Heart left ventricle (tissue), 16 donors: ENCODE measurements around the gene TYK2. TPM values are rescaled to one million over a fixed set of nuclear protein-coding genes. Genes with fewer than 3 reads are reported as not detected.

Experiments
- ATAC-seq, 4 donors: fragments of 200-7000 bp; cut with Tn5 transposase; one replicate each; pipeline ENCODE4 v1.9.1; 2020 to 2022; ENCODE audit warnings: moderate library complexity in 4 of 4, mild to moderate bottlenecking in 3 of 4, moderate number of reproducible peaks in 1 of 4
- DNase-seq, 5 donors: peaks; one replicate each; pipeline ENCODE4 v3.0.0-alpha.2; 2020
- H3K27ac ChIP-seq, 12 donors: fragments of 200-600 bp; sonication (generic) in 4 of 12; one replicate each; pipeline versions ENCODE4 v1.5.0 to v1.8.0; 2016 to 2022; ENCODE audit warnings: mild to moderate bottlenecking in 2 of 12
- H3K27me3 ChIP-seq, 9 donors: fragments of 200-600 bp; sonication (generic) in 2 of 9; one replicate each; pipeline versions ENCODE4 v1.5.1 to v1.8.0; 2016 to 2022; ENCODE audit warnings: mild to moderate bottlenecking in 3 of 9
- H3K36me3 ChIP-seq, 9 donors: fragments of 200-600 bp; sonication (generic) in 2 of 9; one replicate each; pipeline versions ENCODE4 v1.5.0 to v1.8.0; 2018 to 2022; ENCODE audit warnings: mild to moderate bottlenecking in 2 of 9
- H3K4me1 ChIP-seq, 12 donors: fragments of 200-600 bp; sonication (generic) in 4 of 12; one replicate each; pipeline versions ENCODE4 v1.5.0 to v1.8.0; 2016 to 2022; ENCODE audit warnings: mild to moderate bottlenecking in 3 of 12
- H3K4me3 ChIP-seq, 12 donors: fragments of 200-600 bp; sonication (generic) in 4 of 12; one replicate each; pipeline versions ENCODE4 v1.5.0 to v1.8.0; 2017 to 2022; ENCODE audit warnings: mild to moderate bottlenecking in 9 of 12, moderate library complexity in 4 of 12
- H3K9me3 ChIP-seq, 12 donors: fragments of 200-600 bp; sonication (generic) in 4 of 12; one replicate each; pipeline versions ENCODE4 v1.5.0 to v1.8.0; 2016 to 2022; ENCODE audit warnings: mild to moderate bottlenecking in 1 of 12
- POLR2A ChIP-seq, 2 donors: fragments of 450-650 bp; IDR thresholded peaks; one replicate each; pipeline ENCODE4 v1.6.1; 2017; ENCODE audit warnings: antibody characterized with exemption in 2 of 2, mild to moderate bottlenecking in 2 of 2, moderate library complexity in 2 of 2
- WGBS, 4 donors: extraction: QIAGEN DNeasy Blood & Tissue Kit in 2 of 4; methylation state at CpG; one replicate each; pipeline versions ENCODE4 v1.1.5 to v1.1.7; 2013 to 2018; 5-methylcytosine and 5-hydroxymethylcytosine counted together
- intact Hi-C, 10 donors: fragments of 100-400 bp; cut with DNase I; formaldehyde crosslinking; loops; one replicate each; pipeline versions ENCODE4 v1.11.1 to v1.14.2; 2022
- polyA plus RNA-seq, 2 donors: library from polyadenylated mRNA; stranded (reverse); fragments of 200-250 nt; gene quantifications; one replicate each; pipeline ENCODE4 v1.2.3, GENCODE V29; 2013
- total RNA-seq, 9 donors: library from RNA; depleted of rRNA in 2 of 9; stranded (reverse); fragments of >200 nt in 2 of 9; fragmentation: NEBNext Ultra II Directional in 3 of 9; extraction: Animal tissue kit (Norgen Biotek cat#: 25700) in 3 of 9; gene quantifications; one replicate each; pipeline versions ENCODE4 v1.1.0 to v1.2.4, GENCODE V29; 2016 to 2023
- TF ChIP-seq, protein P1 (sequence below), 12 donors: fragments of 200-600 bp; sonication (generic) in 4 of 12; IDR thresholded peaks; one replicate each; pipeline versions ENCODE4 v1.5.0 to v1.8.0; 2018 to 2022; ENCODE audit warnings: antibody characterized with exemption in 12 of 12, mild to moderate bottlenecking in 5 of 12
- donor health status: ischemic (EF 13 %, LVEDD 7.1; RV severe dilation, severe dysfunction).
- donor health status: healthy with polysubstance abuse.
- donor health status: DM: no; HTN: yes; CAD: no.
- donor health status: DM: no; HTN: no; CAD: no.
- donor health status: ischemic (EF 25% LVEDD 6.9; RV normal size, moderate dysfunction).
- donor health status: ischemic (EF 25% LVEDD 5.7; RV mildly dilated, moderate dysfunction).
- donor health status: healthy.
- donor health status: DM: yes; HTN: yes; CAD: no.
- donor health status: ischemic (EF 35%, LVEDD 5.7; RV mildly dilated, moderate dysfunction).
- donor health status: nonischemic (EF 11% LVEDD 7.7; RV severe dilation, severe dysfunction).
- donor health status: DM: yes; HTN: yes; CAD: no.
- donor health status: PGD.
- donor health status: ischemic (EF 29% LVEDD 5.4; RV normal size, mild dysfunction).
- donor health status: nonischemic (EF 23%, LVEDD 6.1; RV moderate dilation, normal function).

Gene TYK2
- total and polyA plus RNA-seq, 11 donors = 37.7 to 100 (median 59.4) TPM

DNA sequence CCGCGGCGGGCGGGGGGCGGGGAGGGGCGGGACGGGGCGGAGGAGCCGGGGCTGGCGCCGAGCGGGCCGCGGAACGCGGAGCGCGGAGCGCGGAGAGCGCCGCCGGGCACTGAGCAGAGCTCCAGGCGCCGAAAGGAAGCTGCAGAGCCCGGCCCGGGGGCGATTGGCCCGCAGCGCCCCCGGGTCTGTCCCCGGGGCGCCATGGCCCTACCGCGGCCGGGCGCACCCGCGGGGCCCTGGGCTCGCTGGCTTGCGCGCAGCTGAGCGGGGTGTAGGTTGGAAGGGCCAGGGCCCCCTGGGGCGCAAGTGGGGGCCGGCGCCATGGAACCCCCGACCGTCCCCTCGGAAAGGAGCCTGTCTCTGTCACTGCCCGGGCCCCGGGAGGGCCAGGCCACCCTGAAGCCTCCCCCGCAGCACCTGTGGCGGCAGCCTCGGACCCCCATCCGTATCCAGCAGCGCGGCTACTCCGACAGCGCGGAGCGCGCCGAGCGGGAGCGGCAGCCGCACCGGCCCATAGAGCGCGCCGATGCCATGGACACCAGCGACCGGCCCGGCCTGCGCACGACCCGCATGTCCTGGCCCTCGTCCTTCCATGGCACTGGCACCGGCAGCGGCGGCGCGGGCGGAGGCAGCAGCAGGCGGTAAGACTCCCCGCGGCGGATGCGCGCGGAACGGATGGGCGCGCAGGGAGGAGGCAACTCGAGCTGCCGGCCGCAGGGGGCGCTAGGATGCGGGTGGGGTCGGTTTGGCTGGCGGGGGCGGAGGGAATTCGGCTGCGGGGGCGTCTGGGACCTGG lies 40.3 kb upstream of the TYK2 start, which contains the start of gene PDE4A:
PDE4A (plus strand) TSS at position 95 of the 796 bp plus-strand sequence; CDS start at position 322, 227 bp downstream.
- peaks cover 0 to 70% (median 36%) of the 10 kb centered on the region in 12 donors for H3K4me1 ChIP-seq
- H3K36me3 ChIP-seq = no peaks in the 10 kb centered on the region
- H3K27me3 ChIP-seq = peaks cover 41 to 92% (median 72%) of the 10 kb centered on the region in 9 donors
- DNase-seq (peak in 1 of 5 donors; percentile 33), ATAC-seq (no peak)
- 0 to 2% (median 1%) methylated on average over 17 to 104 of the region's 104 CpGs for WGBS, 4 donors
- intact Hi-C loops = no loop called here
- H3K27ac ChIP-seq = no peak within 1 kb of the TSS
- H3K4me3 ChIP-seq = peak within 1 kb of the TSS in 11 of 12 donors; percentile 10 to 50 (median 28)
- no peak for TF ChIP-seq POLR2A (IDR thresholded peaks at IDR 0.05)
- TF ChIP-seq, protein P1, sequence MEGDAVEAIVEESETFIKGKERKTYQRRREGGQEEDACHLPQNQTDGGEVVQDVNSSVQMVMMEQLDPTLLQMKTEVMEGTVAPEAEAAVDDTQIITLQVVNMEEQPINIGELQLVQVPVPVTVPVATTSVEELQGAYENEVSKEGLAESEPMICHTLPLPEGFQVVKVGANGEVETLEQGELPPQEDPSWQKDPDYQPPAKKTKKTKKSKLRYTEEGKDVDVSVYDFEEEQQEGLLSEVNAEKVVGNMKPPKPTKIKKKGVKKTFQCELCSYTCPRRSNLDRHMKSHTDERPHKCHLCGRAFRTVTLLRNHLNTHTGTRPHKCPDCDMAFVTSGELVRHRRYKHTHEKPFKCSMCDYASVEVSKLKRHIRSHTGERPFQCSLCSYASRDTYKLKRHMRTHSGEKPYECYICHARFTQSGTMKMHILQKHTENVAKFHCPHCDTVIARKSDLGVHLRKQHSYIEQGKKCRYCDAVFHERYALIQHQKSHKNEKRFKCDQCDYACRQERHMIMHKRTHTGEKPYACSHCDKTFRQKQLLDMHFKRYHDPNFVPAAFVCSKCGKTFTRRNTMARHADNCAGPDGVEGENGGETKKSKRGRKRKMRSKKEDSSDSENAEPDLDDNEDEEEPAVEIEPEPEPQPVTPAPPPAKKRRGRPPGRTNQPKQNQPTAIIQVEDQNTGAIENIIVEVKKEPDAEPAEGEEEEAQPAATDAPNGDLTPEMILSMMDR (IDR thresholded peaks at IDR 0.05) = peak in 4 of 12 donors; percentile 22 to 38 (median 32)
- no peaks in the 10 kb centered on the region for H3K9me3 ChIP-seq

DNA sequence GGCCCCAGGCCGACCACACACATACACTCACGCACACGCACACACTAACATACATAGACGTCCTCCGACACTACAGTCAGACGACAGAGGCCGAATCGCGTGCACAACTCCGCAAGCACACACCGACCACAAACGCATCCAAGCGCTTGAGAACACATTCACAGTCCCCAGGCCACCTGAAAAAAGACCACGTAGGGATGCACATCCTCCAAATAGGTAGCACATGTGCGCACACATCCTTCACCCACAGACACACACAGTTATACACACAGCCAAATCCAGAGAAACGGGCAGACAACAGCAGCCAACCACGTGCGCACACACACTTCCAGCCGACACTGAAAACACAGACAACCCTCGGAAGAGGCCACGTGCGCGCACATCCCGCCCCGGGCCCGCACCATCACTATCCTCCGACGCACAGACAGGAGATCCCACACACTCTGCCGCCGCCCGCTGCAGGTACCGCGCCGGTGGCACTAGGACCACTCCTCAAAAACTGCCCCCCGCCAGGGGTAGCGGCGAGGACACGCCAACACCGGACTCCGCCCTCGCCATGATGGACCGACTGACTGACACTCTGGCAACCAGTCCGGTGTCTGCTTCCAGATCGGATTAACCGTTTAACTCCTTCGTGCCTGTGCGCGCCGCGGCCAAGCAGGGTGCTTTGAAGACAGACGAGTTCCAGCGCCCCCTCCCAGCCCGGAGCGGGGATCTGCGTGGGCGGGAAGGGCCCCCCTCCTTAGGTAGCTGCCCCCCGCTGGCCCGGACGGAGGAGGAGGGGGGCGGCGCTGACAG lies 39.5 kb upstream of the TYK2 start:
- peaks cover 0 to 63% (median 35%) of the 10 kb centered on the region in 12 donors for H3K4me1 ChIP-seq
- ATAC-seq = no peak
- TF ChIP-seq, protein P1 (IDR thresholded peaks at IDR 0.05) = no peak
- TF ChIP-seq POLR2A (IDR thresholded peaks at IDR 0.05) = no peak
- peak overlapping the region in 11 of 12 donors; percentile 10 to 50 (median 28) for H3K4me3 ChIP-seq
- H3K27ac ChIP-seq = no peak overlapping the region
- H3K27me3 ChIP-seq = peaks cover 41 to 84% (median 72%) of the 10 kb centered on the region in 9 donors
- intact Hi-C loops = loop anchor here in 2 of 10 donors (5.0 to 10.0 kb wide), 2 partner anchors 145 to 147 kb away; partner anchors contain the start of genes CDKN2D (in 2 of the 2) and KRI1 (in 2 of the 2)
- H3K36me3 ChIP-seq = no peaks in the 10 kb centered on the region
- WGBS, 4 donors = 1 to 3% (median 1%) methylated on average over 33 to 61 of the region's 61 CpGs
- H3K9me3 ChIP-seq = no peaks in the 10 kb centered on the region
- DNase-seq = no peak

DNA sequence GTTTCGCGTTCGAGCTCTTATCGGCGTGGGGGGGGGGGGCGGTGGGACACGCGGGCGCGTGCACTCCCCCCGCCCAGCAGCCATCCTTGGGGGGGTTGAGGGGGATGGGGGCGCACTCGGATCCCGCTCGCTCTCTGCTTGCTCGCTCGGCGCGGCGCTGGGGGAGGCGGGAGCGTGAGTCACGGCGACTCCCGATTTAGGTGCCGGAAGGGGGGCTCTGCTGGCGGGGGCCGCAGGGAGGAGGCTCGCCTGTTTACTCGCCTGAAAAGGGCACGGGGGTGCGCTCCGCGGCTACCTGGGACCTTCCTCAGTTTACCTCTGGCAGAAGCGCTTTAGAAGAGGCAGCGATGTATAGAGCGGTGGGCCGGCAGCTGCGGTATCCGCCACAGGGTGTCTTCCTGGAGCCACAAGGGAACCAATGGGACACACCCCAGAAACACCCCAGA lies 38.9 kb upstream of the TYK2 start:
- Histone ChIP-seq H3K36me3 (no peaks in the 10 kb centered on the region), H3K9me3 (peaks cover 0 to 4% (median 0%) of the 10 kb centered on the region in 12 donors), H3K4me1 (peaks cover 0 to 56% (median 33%) of the 10 kb centered on the region in 12 donors), H3K27me3 (peaks cover 41 to 84% (median 71%) of the 10 kb centered on the region in 9 donors), H3K27ac (no peak overlapping the region), H3K4me3 (peak overlapping the region in 8 of 12 donors; percentile 9 to 50 (median 19))
- DNase-seq = no peak
- WGBS, 4 donors = 0 to 2% (median 1%) methylated on average over 20 to 39 of the region's 40 CpGs
- ATAC-seq = no peak
- intact Hi-C loops = loop anchor here in 2 of 10 donors (5.0 to 10.0 kb wide), 2 partner anchors 146 to 148 kb away; partner anchors contain the start of genes CDKN2D (in 2 of the 2) and KRI1 (in 2 of the 2)
- TF ChIP-seq, protein P1 (IDR thresholded peaks at IDR 0.05) = no peak
- TF ChIP-seq POLR2A (IDR thresholded peaks at IDR 0.05) = no peak
